Measurements from ENCODE around the gene COMT. TPM values are rescaled to one million over a fixed set of nuclear protein-coding genes. Genes with fewer than 3 reads are reported as not detected.

Gene COMT
- total RNA-seq, 4 donors from 2014 or later, result 80.1 to 228 (median 190) TPM

GRCh38 chr22:19968450-19968891 lies 26.9 kb downstream of the COMT start:
- no peak for TF ChIP-seq CTCF (IDR thresholded peaks at IDR 0.05; ENCODE audit: low read depth)

GRCh38 chr22:19969141-19969928 lies 27.8 kb downstream of the COMT start:
- no peak for TF ChIP-seq CTCF (IDR thresholded peaks at IDR 0.05; ENCODE audit: low read depth)

- TF ChIP-seq CTCF (IDR thresholded peaks at IDR 0.05; ENCODE audit: low read depth), result no peak
Observed at GRCh38 chr22:19970031-19970478, 28.5 kb downstream of the COMT start.

- TF ChIP-seq CTCF (IDR thresholded peaks at IDR 0.05; ENCODE audit: low read depth), result no peak
Observed at GRCh38 chr22:19970479-19971275, 29.1 kb downstream of the COMT start.

- no peak for TF ChIP-seq CTCF (IDR thresholded peaks at IDR 0.05; ENCODE audit: low read depth)
Observed at GRCh38 chr22:19971276-19972124, 29.9 kb downstream of the COMT start.

- TF ChIP-seq CTCF (IDR thresholded peaks at IDR 0.05; ENCODE audit: low read depth), result no peak
Observed at GRCh38 chr22:19972251-19972650, 30.7 kb downstream of the COMT start.
